Measurements from ENCODE around the gene NUDT17. TPM values are rescaled to one million over a fixed set of nuclear protein-coding genes. Genes with fewer than 3 reads are reported as not detected.

The NUDT17 gene
- polyA plus RNA-seq, 1 of the 3 experiments (the other 2 are of a cell fraction) = 8.1 TPM

DNA sequence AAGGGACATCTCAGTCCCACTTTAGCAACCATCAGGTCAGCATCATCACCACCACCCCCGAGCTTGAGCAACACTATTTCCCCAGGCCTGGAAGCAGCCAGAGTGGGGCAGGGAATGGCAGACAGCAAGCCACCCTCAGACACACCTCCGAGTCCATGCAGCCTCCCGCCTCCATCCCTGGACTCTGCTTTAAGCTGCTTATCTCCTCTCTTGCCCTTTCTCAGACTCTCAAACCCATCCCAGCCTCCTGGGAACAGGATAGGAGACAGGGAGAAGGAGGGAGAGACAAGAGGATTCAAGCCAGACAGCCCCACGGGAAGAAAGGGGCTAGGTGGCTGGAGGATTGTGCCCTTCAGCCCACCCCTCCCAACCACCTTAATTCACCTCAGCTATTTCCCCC lies 11.7 kb downstream of the NUDT17 start:
- TF ChIP-seq YY1 (IDR thresholded peaks at IDR 0.05; ENCODE audit: low read depth) = no peak
- no peak for TF ChIP-seq FOXJ3 (CRISPR knock-in tag; IDR thresholded peaks at IDR 0.05)
- no peak for TF ChIP-seq MXI1 (IDR thresholded peaks at IDR 0.05; ENCODE audit: low read depth, low read length)
- TF ChIP-seq TCF12 (IDR thresholded peaks at IDR 0.05) = no peak
- TF ChIP-seq NRF1 (IDR thresholded peaks at IDR 0.05; ENCODE audit: low read depth, low read length) = no peak
- TF ChIP-seq, protein P1, sequence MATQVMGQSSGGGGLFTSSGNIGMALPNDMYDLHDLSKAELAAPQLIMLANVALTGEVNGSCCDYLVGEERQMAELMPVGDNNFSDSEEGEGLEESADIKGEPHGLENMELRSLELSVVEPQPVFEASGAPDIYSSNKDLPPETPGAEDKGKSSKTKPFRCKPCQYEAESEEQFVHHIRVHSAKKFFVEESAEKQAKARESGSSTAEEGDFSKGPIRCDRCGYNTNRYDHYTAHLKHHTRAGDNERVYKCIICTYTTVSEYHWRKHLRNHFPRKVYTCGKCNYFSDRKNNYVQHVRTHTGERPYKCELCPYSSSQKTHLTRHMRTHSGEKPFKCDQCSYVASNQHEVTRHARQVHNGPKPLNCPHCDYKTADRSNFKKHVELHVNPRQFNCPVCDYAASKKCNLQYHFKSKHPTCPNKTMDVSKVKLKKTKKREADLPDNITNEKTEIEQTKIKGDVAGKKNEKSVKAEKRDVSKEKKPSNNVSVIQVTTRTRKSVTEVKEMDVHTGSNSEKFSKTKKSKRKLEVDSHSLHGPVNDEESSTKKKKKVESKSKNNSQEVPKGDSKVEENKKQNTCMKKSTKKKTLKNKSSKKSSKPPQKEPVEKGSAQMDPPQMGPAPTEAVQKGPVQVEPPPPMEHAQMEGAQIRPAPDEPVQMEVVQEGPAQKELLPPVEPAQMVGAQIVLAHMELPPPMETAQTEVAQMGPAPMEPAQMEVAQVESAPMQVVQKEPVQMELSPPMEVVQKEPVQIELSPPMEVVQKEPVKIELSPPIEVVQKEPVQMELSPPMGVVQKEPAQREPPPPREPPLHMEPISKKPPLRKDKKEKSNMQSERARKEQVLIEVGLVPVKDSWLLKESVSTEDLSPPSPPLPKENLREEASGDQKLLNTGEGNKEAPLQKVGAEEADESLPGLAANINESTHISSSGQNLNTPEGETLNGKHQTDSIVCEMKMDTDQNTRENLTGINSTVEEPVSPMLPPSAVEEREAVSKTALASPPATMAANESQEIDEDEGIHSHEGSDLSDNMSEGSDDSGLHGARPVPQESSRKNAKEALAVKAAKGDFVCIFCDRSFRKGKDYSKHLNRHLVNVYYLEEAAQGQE (IDR thresholded peaks at IDR 0.05; ENCODE audit: low read depth, low read length) = no peak
- TF ChIP-seq, protein P2, sequence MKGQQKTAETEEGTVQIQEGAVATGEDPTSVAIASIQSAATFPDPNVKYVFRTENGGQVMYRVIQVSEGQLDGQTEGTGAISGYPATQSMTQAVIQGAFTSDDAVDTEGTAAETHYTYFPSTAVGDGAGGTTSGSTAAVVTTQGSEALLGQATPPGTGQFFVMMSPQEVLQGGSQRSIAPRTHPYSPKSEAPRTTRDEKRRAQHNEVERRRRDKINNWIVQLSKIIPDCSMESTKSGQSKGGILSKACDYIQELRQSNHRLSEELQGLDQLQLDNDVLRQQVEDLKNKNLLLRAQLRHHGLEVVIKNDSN (IDR thresholded peaks at IDR 0.05; ENCODE audit: borderline replicate concordance, low read depth) = no peak
- TF ChIP-seq GABPA (IDR thresholded peaks at IDR 0.05; ENCODE audit: low read depth) = no peak
- TF ChIP-seq NFIC (IDR thresholded peaks at IDR 0.05; ENCODE audit: borderline replicate concordance) = no peak
- no peak for TF ChIP-seq ELF1 (IDR thresholded peaks at IDR 0.05)
- TF ChIP-seq RCOR1 (IDR thresholded peaks at IDR 0.05; ENCODE audit: low read length) = no peak
- no peak for TF ChIP-seq EZH2phosphoT487 (IDR thresholded peaks at IDR 0.05; ENCODE audit: borderline replicate concordance, low read depth)
- TF ChIP-seq, protein P3, sequence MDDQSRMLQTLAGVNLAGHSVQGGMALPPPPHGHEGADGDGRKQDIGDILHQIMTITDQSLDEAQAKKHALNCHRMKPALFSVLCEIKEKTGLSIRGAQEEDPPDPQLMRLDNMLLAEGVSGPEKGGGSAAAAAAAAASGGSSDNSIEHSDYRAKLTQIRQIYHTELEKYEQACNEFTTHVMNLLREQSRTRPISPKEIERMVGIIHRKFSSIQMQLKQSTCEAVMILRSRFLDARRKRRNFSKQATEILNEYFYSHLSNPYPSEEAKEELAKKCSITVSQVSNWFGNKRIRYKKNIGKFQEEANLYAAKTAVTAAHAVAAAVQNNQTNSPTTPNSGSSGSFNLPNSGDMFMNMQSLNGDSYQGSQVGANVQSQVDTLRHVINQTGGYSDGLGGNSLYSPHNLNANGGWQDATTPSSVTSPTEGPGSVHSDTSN (IDR thresholded peaks at IDR 0.05) = no peak
- no peak for TF ChIP-seq TEAD4 (IDR thresholded peaks at IDR 0.05; ENCODE audit: borderline replicate concordance, insufficient read depth)
- WGBS (ENCODE audit: low lambda C conversion rate) = 74% methylated on average over 4 of the region's 4 CpGs
- Histone ChIP-seq H3K36me3 (replicated peaks in 1 of 2; ENCODE audit: control insufficient read depth in 1 of 2, insufficient read depth in 2 of 2, low read length in 1 of 2) (peaks cover 30 to 38% of the 10 kb centered on the region in 2 experiments), H3K79me2 (ENCODE audit: insufficient read depth) (peaks cover 20% of the 10 kb centered on the region), H4K20me1 (ENCODE audit: insufficient read depth) (no peaks in the 10 kb centered on the region; the same call in 1 of the 2 replicates), H2AFZ (ENCODE audit: low read depth) (no peak overlapping the region), H3K9me3 (no peaks in the 10 kb centered on the region), H3K9ac (no peak overlapping the region), H3K4me1 (ENCODE audit: control insufficient read depth in 1 of 2, insufficient read depth in 2 of 2, low read depth in 1 of 2, low read length in 1 of 2) (peaks cover 8 to 9% of the 10 kb centered on the region in 2 experiments; a peak in 3 of 4 replicates), H3K27ac (ENCODE audit: low read depth in 2 of 2, low read length in 1 of 2) (no peak overlapping the region), H3K4me2 (peak overlapping the region; percentile 76), H3K27me3 (ENCODE audit: insufficient read depth) (no peaks in the 10 kb centered on the region), H3K9me2 (no peaks in the 10 kb centered on the region), H3F3A (replicated peaks; ENCODE audit: insufficient read depth) (no peaks in the 10 kb centered on the region), H3K4me3 (ENCODE audit: low read depth in 2 of 2, low read length in 1 of 2) (no peak overlapping the region)
- no peak for DNase-seq
- ChIA-PET CTCF (interaction anchor here (0.8 to 9.4 kb wide), 9 partner anchors 11 to 164 kb away, joined by 3 to 162 read pairs (median 6); partner anchors contain the start of genes HJV, ITGA10 and NUDT17), POLR2A (interaction anchor here (4.6 kb wide), 1 partner anchor 11 kb away, joined by 66 read pairs; the partner anchor contains the start of gene NUDT17)
